OCI-LY3 (cell line): Measurements from ENCODE around the gene COPG1.

Experiments
- CTCF ChIP-seq: fragments of 200-600, 300-600 bp; sonication (generic); IDR thresholded peaks from 2 replicates; pipeline ENCODE4 v1.5.1; 2014; ENCODE audit warnings: antibody characterized with exemption, low read length, low read depth
- EZH2phosphoT487 ChIP-seq: fragments of 200-600 bp; shearing (Covaris generic); IDR thresholded peaks from 2 replicates; pipeline ENCODE4 v1.6.1; 2018; ENCODE audit warnings: antibody characterized with exemption, mixed run types, low read depth

- no peak for TF ChIP-seq CTCF
- no peak for TF ChIP-seq EZH2phosphoT487
Observed at GRCh38 chr3:129245141-129245540, 4.3 kb upstream of the COPG1 start.
